Neuronal stem cell (in vitro differentiated cells): ENCODE measurements around the gene ST6GALNAC6. TPM values are rescaled to one million over a fixed set of nuclear protein-coding genes. Genes with fewer than 3 reads are reported as not detected.
A peak's percentile ranks its signal among the peaks of the same experiment; 100 is the strongest.

Experiments
- DNase-seq: peaks from one replicate; pipeline ENCODE4 v3.0.0-alpha.2; 2013; ENCODE audit warnings: low spot score
- H2AFZ ChIP-seq: one replicate; pipeline ENCODE4 v1.6.1; 2013; ENCODE audit warnings: mild to moderate bottlenecking, low read length, inconsistent platforms
- H2AK5ac ChIP-seq: 2 replicates; pipeline ENCODE4 v1.6.1; 2013; ENCODE audit warnings: low read depth, mild to moderate bottlenecking, inconsistent platforms, low read length, moderate library complexity, mixed read lengths
- H2BK120ac ChIP-seq: 2 replicates; pipeline ENCODE4 v1.6.1; 2013; ENCODE audit warnings: low read depth, mild to moderate bottlenecking, inconsistent platforms, low read length, moderate library complexity, mixed read lengths
- H2BK12ac ChIP-seq: one replicate; pipeline ENCODE4 v1.6.1; 2013; ENCODE audit warnings: low read length, inconsistent platforms
- H2BK15ac ChIP-seq: 2 replicates; pipeline ENCODE4 v1.6.1; 2013; ENCODE audit warnings: mild to moderate bottlenecking, low read length, inconsistent platforms, mixed read lengths
- H2BK5ac ChIP-seq: one replicate; pipeline ENCODE4 v1.6.1; 2013; ENCODE audit warnings: inconsistent platforms, mild to moderate bottlenecking, low read length, moderate library complexity
- H3K14ac ChIP-seq: one replicate; pipeline ENCODE4 v1.6.1; 2013; ENCODE audit warnings: low read length, inconsistent platforms
- H3K18ac ChIP-seq: 2 replicates; pipeline ENCODE4 v1.6.1; 2013; ENCODE audit warnings: low read length, inconsistent platforms
- H3K23ac ChIP-seq: 2 replicates; pipeline ENCODE4 v1.6.1; 2013; ENCODE audit warnings: low read depth, mild to moderate bottlenecking, mixed read lengths, low read length, inconsistent platforms; ENCODE audit not compliant: poor library complexity
- H3K27ac ChIP-seq: replicated peaks from 3 replicates; pipeline ENCODE4 v1.5.1; 2013; ENCODE audit warnings: low read length, inconsistent platforms
- H3K27me3 ChIP-seq, 3 experiments: 2 replicates each; pipeline ENCODE4 v1.6.1; 2013; ENCODE audit warnings: low read length in 3 of 3, mild to moderate bottlenecking in 2 of 3, inconsistent platforms in 1 of 3, low read depth in 1 of 3, mixed read lengths in 1 of 3, moderate library complexity in 1 of 3; ENCODE audit not compliant: control insufficient read depth in 3 of 3, insufficient read depth in 3 of 3
- H3K36me3 ChIP-seq, 2 donors: replicated peaks in 1 of 2; 2 replicates each; pipeline ENCODE4 v1.6.1; 2013; ENCODE audit warnings: low read length in 2 of 2; ENCODE audit not compliant: control insufficient read depth in 2 of 2, insufficient read depth in 2 of 2
- H3K4ac ChIP-seq: 2 replicates; pipeline ENCODE4 v1.6.1; 2013; ENCODE audit warnings: inconsistent platforms, mild to moderate bottlenecking, low read length, moderate library complexity
- H3K4me1 ChIP-seq, 2 donors: 1 replicate in 1 of 2; 2 replicates in 1 of 2; pipeline ENCODE4 v1.6.1; 2013; ENCODE audit warnings: low read length in 2 of 2, low read depth in 1 of 2; ENCODE audit not compliant: control insufficient read depth in 2 of 2, insufficient read depth in 1 of 2
- H3K4me2 ChIP-seq: one replicate; pipeline ENCODE4 v1.6.1; 2013; ENCODE audit warnings: mild to moderate bottlenecking, low read length, inconsistent platforms; ENCODE audit not compliant: insufficient read depth, poor library complexity, severe bottlenecking
- H3K4me3 ChIP-seq, 2 donors: 2 replicates each; pipeline ENCODE4 v1.5.1; 2013; ENCODE audit warnings: low read length in 2 of 2, mild to moderate bottlenecking in 2 of 2, inconsistent platforms in 1 of 2, moderate library complexity in 1 of 2
- H3K79me1 ChIP-seq: one replicate; pipeline ENCODE4 v1.6.1; 2013; ENCODE audit warnings: low read depth, mild to moderate bottlenecking, inconsistent platforms, low read length, moderate library complexity
- H3K9ac ChIP-seq: one replicate; pipeline ENCODE4 v1.6.1; 2013; ENCODE audit warnings: mild to moderate bottlenecking, low read depth, low read length, inconsistent platforms; ENCODE audit not compliant: poor library complexity
- H3K9me3 ChIP-seq, 2 donors: replicated peaks in 1 of 2; 2 replicates each; pipeline versions ENCODE3 to v1.6.1; 2013; ENCODE audit warnings: low read length in 2 of 2, mild to moderate bottlenecking in 2 of 2, inconsistent platforms in 1 of 2, low read depth in 1 of 2, mixed read lengths in 1 of 2, moderate library complexity in 1 of 2; ENCODE audit not compliant: control insufficient read depth in 2 of 2, insufficient read depth in 1 of 2
- H4K8ac ChIP-seq: one replicate; pipeline ENCODE4 v1.6.1; 2013; ENCODE audit warnings: low read depth, mild to moderate bottlenecking, inconsistent platforms, low read length, moderate library complexity
- H4K91ac ChIP-seq: one replicate; pipeline ENCODE4 v1.6.1; 2013; ENCODE audit warnings: low read length, low read depth, mild to moderate bottlenecking, inconsistent platforms; ENCODE audit not compliant: poor library complexity
- WGBS, 2 donors: extraction: QIAGEN DNeasy Blood & Tissue Kit; methylation state at CpG; one replicate each; pipeline ENCODE4 v1.1.7; 2013; ENCODE audit warnings: missing lambda C conversion rate in 2 of 2, mixed read lengths in 1 of 2; ENCODE audit not compliant: insufficient read length in 2 of 2, insufficient replicate concordance in 1 of 2; ENCODE audit errors: extremely low coverage in 2 of 2; 5-methylcytosine and 5-hydroxymethylcytosine counted together
- polyA plus RNA-seq, 2 experiments: library from polyadenylated mRNA; stranded (reverse); fragments of 200-250 nt; gene quantifications; one replicate each; pipeline ENCODE4 v1.2.3, GENCODE V29; 2013

Gene ST6GALNAC6
- polyA plus RNA-seq (2013, experiment 1 of 2) = 31.0 TPM
- 30.5 TPM for polyA plus RNA-seq (2013, experiment 2 of 2)

GRCh38 chr9:127899128-127899943, at the start of gene ST6GALNAC6:
Gene ST6GALNAC6, minus strand, starts transcription at chr9:127899603. Its CDS starts 1,622 bp downstream, at chr9:127897981.
- Histone ChIP-seq H3K4me3 (peak within 1 kb of the TSS; percentile 84 to 89), H2AFZ (peak within 1 kb of the TSS; percentile 92), H3K9me3 (peaks cover 4 to 15% of the 10 kb centered on the region in 2 donors), H2BK15ac (peak within 1 kb of the TSS; percentile 73), H3K9ac (peak within 1 kb of the TSS; percentile 91), H2BK120ac (peak within 1 kb of the TSS; percentile 67), H4K91ac (no peak within 1 kb of the TSS), H3K79me1 (peaks cover 6% of the 10 kb centered on the region), H3K4ac (peak within 1 kb of the TSS; percentile 95), H2BK12ac (peak within 1 kb of the TSS; percentile 63), H2BK5ac (peak within 1 kb of the TSS; percentile 91), H3K14ac (peak within 1 kb of the TSS; percentile 90), H4K8ac (no peak within 1 kb of the TSS), H3K27ac (peak within 1 kb of the TSS; percentile 54), H3K18ac (peak within 1 kb of the TSS; percentile 93), H3K23ac (peak within 1 kb of the TSS; percentile 60), H2AK5ac (peak within 1 kb of the TSS; percentile 99), H3K4me2 (peak within 1 kb of the TSS; percentile 86), H3K27me3 (no peaks in the 10 kb centered on the region), H3K4me1 (peaks cover 25 to 31% of the 10 kb centered on the region in 2 donors), H3K36me3 (peaks cover 20 to 22% of the 10 kb centered on the region in 2 donors)
- no CpG with 5 or more reads among the region's 89 CpGs for WGBS, 2 donors
- peak; percentile 59 for DNase-seq

GRCh38 chr9:127947841-127948710, 48.7 kb upstream of the ST6GALNAC6 start:
- Histone ChIP-seq H2BK15ac (no peak overlapping the region), H3K9ac (no peak overlapping the region), H3K14ac (peak overlapping the region; percentile 15), H2BK5ac (no peak overlapping the region), H2BK120ac (no peak overlapping the region), H3K4me1 (peaks cover 15 to 25% of the 10 kb centered on the region in 2 donors), H3K4me3 (no peak overlapping the region), H3K23ac (no peak overlapping the region), H3K4ac (peak overlapping the region; percentile 24), H2AK5ac (no peak overlapping the region), H2BK12ac (no peak overlapping the region), H3K18ac (peak overlapping the region; percentile 36), H3K27me3 (no peaks in the 10 kb centered on the region), H2AFZ (no peak overlapping the region), H4K91ac (peak overlapping the region; percentile 1), H3K36me3 (peaks cover 18 to 47% of the 10 kb centered on the region in 2 donors), H3K27ac (no peak overlapping the region), H3K4me2 (no peak overlapping the region), H3K79me1 (peaks cover 3% of the 10 kb centered on the region), H3K9me3 (no peaks in the 10 kb centered on the region), H4K8ac (no peak overlapping the region)
- WGBS, 2 donors = no CpG with 5 or more reads among the region's 17 CpGs
- no peak for DNase-seq

GRCh38 chr9:127946728-127947127, 47.3 kb upstream of the ST6GALNAC6 start:
- Histone ChIP-seq H3K18ac (no peak overlapping the region), H2AFZ (no peak overlapping the region)

More at GRCh38 chr9:127946728-127947127, 47.3 kb upstream of the ST6GALNAC6 start:
- Histone ChIP-seq H3K14ac (no peak overlapping the region), H4K91ac (no peak overlapping the region), H3K4ac (no peak overlapping the region), H3K4me1 (peaks cover 15 to 26% of the 10 kb centered on the region in 2 donors), H3K27ac (no peak overlapping the region), H2BK5ac (no peak overlapping the region), H3K9me3 (no peaks in the 10 kb centered on the region), H3K9ac (no peak overlapping the region), H3K4me2 (no peak overlapping the region), H4K8ac (no peak overlapping the region), H2BK15ac (no peak overlapping the region), H2AK5ac (no peak overlapping the region), H2BK120ac (no peak overlapping the region), H2BK12ac (no peak overlapping the region), H3K23ac (no peak overlapping the region), H3K27me3 (no peaks in the 10 kb centered on the region), H3K4me3 (no peak overlapping the region), H3K36me3 (peaks cover 28 to 61% of the 10 kb centered on the region in 2 donors), H3K79me1 (peaks cover 5% of the 10 kb centered on the region)
- no peak for DNase-seq
- no CpG with 5 or more reads among the region's 3 CpGs for WGBS, 2 donors
